ENCODE data around the gene ELN.

DNA sequence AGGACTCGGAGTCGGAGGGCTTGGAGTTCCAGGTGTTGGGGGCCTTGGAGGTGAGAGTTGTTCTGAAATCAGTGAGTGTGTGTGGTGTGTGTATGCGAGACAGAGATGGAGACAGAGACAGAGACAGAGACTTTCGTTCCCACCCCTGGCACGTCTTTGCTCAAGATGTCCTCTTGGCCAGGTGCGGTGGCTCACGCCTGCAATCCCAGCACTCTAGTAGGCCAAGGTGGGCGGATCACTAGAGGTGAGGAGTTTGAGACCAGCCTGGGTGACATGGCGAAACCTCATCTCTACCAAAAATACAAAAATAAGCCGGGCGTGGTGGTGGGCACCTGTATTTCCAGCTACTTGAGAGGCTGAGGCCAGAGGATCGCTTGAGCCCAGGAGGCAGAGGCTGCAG is 35.7 kb downstream of the ELN start:
- TF ChIP-seq EZH2phosphoT487 (IDR thresholded peaks at IDR 0.05; ENCODE audit: insufficient read depth, low read depth): no peak
- no peak for TF ChIP-seq EZH2 (IDR thresholded peaks at IDR 0.05; ENCODE audit: insufficient read depth, poor library complexity, severe bottlenecking)
